ENCODE data around the gene SIGLECL1. TPM values are rescaled to one million over a fixed set of nuclear protein-coding genes. Genes with fewer than 3 reads are reported as not detected.

The SIGLECL1 gene
- total and polyA plus RNA-seq, 2 donors (not counting 1 experiment from before 2014, with no cell fraction given), result not detected

- Histone ChIP-seq H3K79me2 (ENCODE audit: control insufficient read depth, insufficient read depth, low read length) (no peaks in the 10 kb centered on the region), H2AFZ (ENCODE audit: low read length) (no peak overlapping the region), H3K9me3 (ENCODE audit: control insufficient read depth, insufficient read depth, low read depth, low read length) (no peaks in the 10 kb centered on the region), H3K27ac (ENCODE audit: insufficient read depth, low read length) (no peak overlapping the region), H3K4me3 (replicated peaks in 1 of 4; ENCODE audit: control extremely low read depth in 1 of 4, insufficient read depth in 1 of 4, low read depth in 3 of 4, low read length in 4 of 4) (no peak overlapping the region), H3K9ac (ENCODE audit: insufficient read depth, low read length) (no peak overlapping the region), H4K20me1 (ENCODE audit: control insufficient read depth, extremely low read depth, insufficient read depth, low read length) (no peaks in the 10 kb centered on the region), H3K4me2 (ENCODE audit: extremely low read depth, insufficient read depth, low read length) (no peak overlapping the region), H3K4me1 (ENCODE audit: control insufficient read depth, extremely low read depth, insufficient read depth, low read length) (no peaks in the 10 kb centered on the region), H3K36me3 (ENCODE audit: control insufficient read depth, insufficient read depth, low read length) (no peaks in the 10 kb centered on the region), H3K27me3 (ENCODE audit: control insufficient read depth, insufficient read depth, low read length) (no peaks in the 10 kb centered on the region)
- no peak for DNase-seq (ENCODE audit: low read depth in 2 of 2)
- TF ChIP-seq, protein P1, sequence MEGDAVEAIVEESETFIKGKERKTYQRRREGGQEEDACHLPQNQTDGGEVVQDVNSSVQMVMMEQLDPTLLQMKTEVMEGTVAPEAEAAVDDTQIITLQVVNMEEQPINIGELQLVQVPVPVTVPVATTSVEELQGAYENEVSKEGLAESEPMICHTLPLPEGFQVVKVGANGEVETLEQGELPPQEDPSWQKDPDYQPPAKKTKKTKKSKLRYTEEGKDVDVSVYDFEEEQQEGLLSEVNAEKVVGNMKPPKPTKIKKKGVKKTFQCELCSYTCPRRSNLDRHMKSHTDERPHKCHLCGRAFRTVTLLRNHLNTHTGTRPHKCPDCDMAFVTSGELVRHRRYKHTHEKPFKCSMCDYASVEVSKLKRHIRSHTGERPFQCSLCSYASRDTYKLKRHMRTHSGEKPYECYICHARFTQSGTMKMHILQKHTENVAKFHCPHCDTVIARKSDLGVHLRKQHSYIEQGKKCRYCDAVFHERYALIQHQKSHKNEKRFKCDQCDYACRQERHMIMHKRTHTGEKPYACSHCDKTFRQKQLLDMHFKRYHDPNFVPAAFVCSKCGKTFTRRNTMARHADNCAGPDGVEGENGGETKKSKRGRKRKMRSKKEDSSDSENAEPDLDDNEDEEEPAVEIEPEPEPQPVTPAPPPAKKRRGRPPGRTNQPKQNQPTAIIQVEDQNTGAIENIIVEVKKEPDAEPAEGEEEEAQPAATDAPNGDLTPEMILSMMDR (conservative IDR thresholded peaks at IDR 0.05 in 1 of 2, IDR thresholded peaks at IDR 0.05 in 1 of 2; ENCODE audit: low read depth in 1 of 2, low read length in 2 of 2), result no peak
- TF ChIP-seq EZH2 (IDR thresholded peaks at IDR 0.05; ENCODE audit: low read length, missing control alignments), result no peak
These were observed 24.8 kb upstream of the SIGLECL1 start for GRCh38 chr19:51226067-51226466.

- TF ChIP-seq, protein P1 (conservative IDR thresholded peaks at IDR 0.05 in 1 of 2, IDR thresholded peaks at IDR 0.05 in 1 of 2; ENCODE audit: low read depth in 1 of 2, low read length in 2 of 2), result no peak
- no peak for TF ChIP-seq EZH2 (IDR thresholded peaks at IDR 0.05; ENCODE audit: low read length, missing control alignments)
- H3K27ac ChIP-seq (ENCODE audit: insufficient read depth, low read length), result no peak overlapping the region
- H4K20me1 ChIP-seq (ENCODE audit: control insufficient read depth, extremely low read depth, insufficient read depth, low read length), result no peaks in the 10 kb centered on the region
- DNase-seq (ENCODE audit: low read depth in 2 of 2), result no peak
- H3K9ac ChIP-seq (ENCODE audit: insufficient read depth, low read length), result no peak overlapping the region
- H3K9me3 ChIP-seq (ENCODE audit: control insufficient read depth, insufficient read depth, low read depth, low read length), result no peaks in the 10 kb centered on the region
- H3K4me1 ChIP-seq (ENCODE audit: control insufficient read depth, extremely low read depth, insufficient read depth, low read length), result no peaks in the 10 kb centered on the region
- H3K4me2 ChIP-seq (ENCODE audit: extremely low read depth, insufficient read depth, low read length), result no peak overlapping the region
- H2AFZ ChIP-seq (ENCODE audit: low read length), result no peak overlapping the region
- H3K79me2 ChIP-seq (ENCODE audit: control insufficient read depth, insufficient read depth, low read length), result no peaks in the 10 kb centered on the region
- no peak overlapping the region for H3K4me3 ChIP-seq (replicated peaks in 1 of 4; ENCODE audit: control extremely low read depth in 1 of 4, insufficient read depth in 1 of 4, low read depth in 3 of 4, low read length in 4 of 4)
- no peaks in the 10 kb centered on the region for H3K36me3 ChIP-seq (ENCODE audit: control insufficient read depth, insufficient read depth, low read length)
- H3K27me3 ChIP-seq (ENCODE audit: control insufficient read depth, insufficient read depth, low read length), result no peaks in the 10 kb centered on the region
These were observed 23.6 kb upstream of the SIGLECL1 start for GRCh38 chr19:51227326-51227725.

DNA sequence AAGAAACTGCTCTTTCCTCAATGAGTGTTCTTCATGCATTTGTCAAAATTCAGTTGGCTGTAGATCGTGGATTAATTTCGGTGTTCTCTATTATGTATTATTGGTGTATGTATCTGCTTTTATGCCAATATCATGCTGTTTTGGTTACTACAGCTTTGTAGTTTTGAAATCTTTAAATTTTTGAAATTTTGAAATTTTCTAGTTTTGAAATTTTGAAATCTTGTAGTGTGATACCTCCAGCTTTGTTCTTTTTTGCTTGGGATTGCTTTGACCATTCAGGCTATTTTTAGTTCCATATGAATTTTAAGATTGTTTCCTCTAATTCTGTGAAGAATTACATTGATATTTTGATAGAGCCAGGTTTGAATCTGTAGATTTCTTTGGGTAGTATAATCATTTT, 22.9 kb upstream of the SIGLECL1 start:
- Histone ChIP-seq H3K27ac (ENCODE audit: insufficient read depth, low read length) (no peak overlapping the region), H3K4me1 (ENCODE audit: control insufficient read depth, extremely low read depth, insufficient read depth, low read length) (no peaks in the 10 kb centered on the region), H3K4me3 (replicated peaks in 1 of 4; ENCODE audit: control extremely low read depth in 1 of 4, insufficient read depth in 1 of 4, low read depth in 3 of 4, low read length in 4 of 4) (no peak overlapping the region), H4K20me1 (ENCODE audit: control insufficient read depth, extremely low read depth, insufficient read depth, low read length) (no peaks in the 10 kb centered on the region), H3K36me3 (ENCODE audit: control insufficient read depth, insufficient read depth, low read length) (no peaks in the 10 kb centered on the region), H2AFZ (ENCODE audit: low read length) (no peak overlapping the region), H3K9ac (ENCODE audit: insufficient read depth, low read length) (no peak overlapping the region), H3K4me2 (ENCODE audit: extremely low read depth, insufficient read depth, low read length) (no peak overlapping the region), H3K27me3 (ENCODE audit: control insufficient read depth, insufficient read depth, low read length) (no peaks in the 10 kb centered on the region), H3K79me2 (ENCODE audit: control insufficient read depth, insufficient read depth, low read length) (no peaks in the 10 kb centered on the region), H3K9me3 (ENCODE audit: control insufficient read depth, insufficient read depth, low read depth, low read length) (no peaks in the 10 kb centered on the region)
- DNase-seq (ENCODE audit: low read depth in 2 of 2), result no peak
- TF ChIP-seq, protein P1 (conservative IDR thresholded peaks at IDR 0.05 in 1 of 2, IDR thresholded peaks at IDR 0.05 in 1 of 2; ENCODE audit: low read depth in 1 of 2, low read length in 2 of 2), result no peak
- no peak for TF ChIP-seq EZH2 (IDR thresholded peaks at IDR 0.05; ENCODE audit: low read length, missing control alignments)

All from fibroblast of lung (primary cell).